Thoracic aorta (tissue), 2 donors: ENCODE measurements around the gene TMEM44. TPM values are rescaled to one million over a fixed set of nuclear protein-coding genes. Genes with fewer than 3 reads are reported as not detected.

Experiments
- ATAC-seq: fragments of 150-250 bp; one replicate; pipeline ENCODE4 v1.8.0; 2017; ENCODE audit warnings: low read depth; ENCODE audit not compliant: insufficient number of reproducible peaks, low FRiP score
- DNase-seq: peaks from one replicate; pipeline ENCODE4 v3.0.0-alpha.2; 2020; ENCODE audit warnings: low spot score
- H3K27ac ChIP-seq, 2 donors: fragments of 200-600 bp; sonication (generic); 1 replicate in 1 of 2; 2 replicates in 1 of 2; pipeline ENCODE4 v1.5.1; 2016; ENCODE audit warnings: mild to moderate bottlenecking in 2 of 2, moderate library complexity in 2 of 2
- H3K27me3 ChIP-seq: fragments of 200-600 bp; sonication (generic); replicated peaks from 2 replicates; pipeline ENCODE4 v1.6.0; 2016; ENCODE audit warnings: mild to moderate bottlenecking; ENCODE audit not compliant: insufficient read depth
- H3K36me3 ChIP-seq: fragments of 200-600 bp; sonication (generic); one replicate; pipeline ENCODE4 v1.5.1; 2016
- H3K4me1 ChIP-seq, 2 donors: fragments of 200-600 bp; sonication (generic); 1 replicate in 1 of 2; 2 replicates in 1 of 2; pipeline versions ENCODE4 v1.5.1 to v1.6.0; 2016; ENCODE audit warnings: low read depth in 2 of 2, mild to moderate bottlenecking in 1 of 2; ENCODE audit not compliant: control insufficient read depth in 1 of 2
- H3K4me3 ChIP-seq: fragments of 200-600 bp; sonication (generic); 2 replicates; pipeline ENCODE4 v1.5.1; 2016; ENCODE audit warnings: mild to moderate bottlenecking
- H3K9me3 ChIP-seq: fragments of 200-600 bp; sonication (generic); 2 replicates; pipeline ENCODE4 v1.5.1; 2016
- CTCF ChIP-seq: fragments of 200-600 bp; sonication (generic); IDR thresholded peaks from one replicate; pipeline ENCODE4 v1.5.1; 2019; ENCODE audit warnings: antibody characterized with exemption
- total RNA-seq, 2 donors: library from RNA; depleted of rRNA; stranded (reverse); fragments of >200 nt; gene quantifications; one replicate each; pipeline versions ENCODE4 v1.1.0 to v1.2.3, GENCODE V29; 2016

TMEM44 gene
- total RNA-seq, 2 donors from 2014 or later: 11.0 to 11.5 TPM

DNA sequence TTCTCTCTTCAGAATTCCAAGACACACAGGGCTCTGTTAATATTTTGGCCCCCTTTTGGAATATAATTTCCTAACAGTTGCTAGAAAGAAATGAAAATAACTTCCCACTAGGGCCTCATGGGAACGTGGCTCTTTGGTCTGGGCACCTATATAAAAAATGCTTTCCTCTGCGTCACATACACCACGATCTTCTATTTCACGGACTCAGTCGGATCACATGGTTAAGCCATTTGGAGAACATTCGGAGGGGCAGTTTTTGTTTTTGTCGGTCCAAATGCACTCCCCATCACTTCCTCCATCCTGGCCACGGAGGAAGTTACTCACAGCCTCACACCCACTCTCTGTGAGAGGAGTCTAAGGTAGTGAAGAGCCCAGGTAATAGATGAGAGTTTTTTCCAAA lies 21.0 kb downstream of the TMEM44 start:
- no peak for ATAC-seq
- DNase-seq: no peak
- Histone ChIP-seq H3K27me3 (no peaks in the 10 kb centered on the region), H3K4me1 (no peaks in the 10 kb centered on the region), H3K27ac (no peak overlapping the region), H3K4me3 (no peak overlapping the region), H3K36me3 (no peaks in the 10 kb centered on the region), H3K9me3 (no peaks in the 10 kb centered on the region)
- no peak for TF ChIP-seq CTCF

GRCh38 chr3:194610689-194611088 lies 22.5 kb downstream of the TMEM44 start:
- DNase-seq: no peak
- H3K9me3 ChIP-seq: no peaks in the 10 kb centered on the region
- TF ChIP-seq CTCF: no peak
- no peak overlapping the region for H3K4me3 ChIP-seq
- ATAC-seq: no peak
- H3K27ac ChIP-seq: no peak overlapping the region
- no peaks in the 10 kb centered on the region for H3K4me1 ChIP-seq
- H3K36me3 ChIP-seq: no peaks in the 10 kb centered on the region
- H3K27me3 ChIP-seq: no peaks in the 10 kb centered on the region

DNA sequence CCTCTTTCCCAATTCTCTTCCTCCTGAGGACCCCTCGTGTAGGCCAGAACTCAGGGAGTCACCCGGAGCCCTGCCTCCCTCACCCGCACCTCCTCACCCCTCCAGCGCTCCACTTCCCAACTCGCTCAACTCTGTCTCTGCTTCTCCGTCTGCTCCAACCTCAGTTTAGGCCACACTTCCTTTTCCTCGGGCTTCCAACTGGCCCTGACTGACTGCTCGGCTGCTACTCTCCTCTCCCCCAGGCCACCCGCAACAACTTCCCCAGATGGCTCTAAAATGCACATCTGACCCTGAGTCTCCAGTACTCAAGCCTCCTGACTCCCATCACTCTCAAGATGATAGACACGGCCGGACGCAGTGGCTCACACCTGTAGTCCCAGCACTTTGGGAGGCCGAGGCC lies 23.6 kb downstream of the TMEM44 start:
- DNase-seq (no peak), ATAC-seq (no peak)
- Histone ChIP-seq H3K4me3 (no peak overlapping the region), H3K27me3 (no peaks in the 10 kb centered on the region), H3K4me1 (no peaks in the 10 kb centered on the region), H3K27ac (no peak overlapping the region), H3K36me3 (no peaks in the 10 kb centered on the region), H3K9me3 (no peaks in the 10 kb centered on the region)
- TF ChIP-seq CTCF: no peak

- no peak overlapping the region for H3K4me3 ChIP-seq
- no peaks in the 10 kb centered on the region for H3K27me3 ChIP-seq
- H3K4me1 ChIP-seq: no peaks in the 10 kb centered on the region
- no peak overlapping the region for H3K27ac ChIP-seq
- H3K9me3 ChIP-seq: no peaks in the 10 kb centered on the region
- H3K36me3 ChIP-seq: no peaks in the 10 kb centered on the region
- DNase-seq (no peak), ATAC-seq (no peak)
- no peak for TF ChIP-seq CTCF
Observed at GRCh38 chr3:194608981-194609380, 24.2 kb downstream of the TMEM44 start.

GRCh38 chr3:194607592-194608389 lies 25.4 kb downstream of the TMEM44 start:
- no peaks in the 10 kb centered on the region for H3K27me3 ChIP-seq
- no peak overlapping the region for H3K4me3 ChIP-seq
- no peaks in the 10 kb centered on the region for H3K36me3 ChIP-seq
- no peaks in the 10 kb centered on the region for H3K9me3 ChIP-seq
- no peak for TF ChIP-seq CTCF
- H3K4me1 ChIP-seq: no peaks in the 10 kb centered on the region
- no peak overlapping the region for H3K27ac ChIP-seq
- ATAC-seq: no peak
- no peak for DNase-seq
